Gastrocnemius medialis (tissue), 4 donors: ENCODE measurements around the gene CXCL9. TPM values are rescaled to one million over a fixed set of nuclear protein-coding genes. Genes with fewer than 3 reads are reported as not detected.

ENCODE experiments used
- ATAC-seq, 2 donors: fragments of 150-250 bp; one replicate each; pipeline ENCODE4 v1.9.1; 2016
- DNase-seq, 2 donors: peaks; one replicate each; pipeline ENCODE4 v3.0.0-alpha.2; 2019
- H3K27ac ChIP-seq, 4 donors: fragments of 200-600 bp; sonication (generic); 1 replicate in 1 of 4; 2 replicates in 3 of 4; pipeline ENCODE4 v1.5.1; 2016 to 2018; ENCODE audit warnings: mild to moderate bottlenecking in 2 of 4, moderate library complexity in 1 of 4
- H3K27me3 ChIP-seq, 3 donors: fragments of 200-600 bp; sonication (generic) in 2 of 3; 1 replicate in 1 of 3; 2 replicates in 2 of 3; pipeline versions ENCODE4 v1.5.1 to v1.6.0; 2016 to 2019; ENCODE audit warnings: mild to moderate bottlenecking in 1 of 3, moderate library complexity in 1 of 3
- H3K36me3 ChIP-seq, 2 donors: fragments of 200-600 bp; sonication (generic) in 1 of 2; one replicate each; pipeline ENCODE4 v1.5.1; 2017 to 2018
- H3K4me1 ChIP-seq, 2 donors: fragments of 200-600 bp; sonication (generic) in 1 of 2; one replicate each; pipeline ENCODE4 v1.5.1; 2016 to 2017; ENCODE audit warnings: mild to moderate bottlenecking in 2 of 2
- H3K4me3 ChIP-seq, 4 donors: fragments of 200-600 bp; sonication (generic) in 3 of 4; 1 replicate in 1 of 4; 2 replicates in 3 of 4; pipeline ENCODE4 v1.5.1; 2016 to 2019; ENCODE audit warnings: mild to moderate bottlenecking in 2 of 4
- H3K9me3 ChIP-seq, 3 donors: fragments of 200-600 bp; sonication (generic) in 2 of 3; 1 replicate in 1 of 3; 2 replicates in 2 of 3; pipeline ENCODE4 v1.5.1; 2016 to 2019
- POLR2A ChIP-seq, 2 donors: fragments of 450-650 bp; IDR thresholded peaks; one replicate each; pipeline ENCODE4 v1.6.1; 2017; ENCODE audit warnings: antibody characterized with exemption in 2 of 2, mild to moderate bottlenecking in 2 of 2, moderate library complexity in 2 of 2
- in situ Hi-C, 4 donors: fragments of 200-750 bp; cut with MboI; loops; one replicate each; pipeline versions ENCODE4 v1.15.0 to v1.8.0; 2017; ENCODE audit warnings: low sequenced_read_pairs in 4 of 4
- intact Hi-C: fragments of 100-400 bp; cut with DNase I; formaldehyde crosslinking; loops from one replicate; pipeline ENCODE4 v1.15.1; 2023; ENCODE audit warnings: low total_unique reads
- total RNA-seq, 4 donors: library from RNA; depleted of rRNA; stranded (reverse); fragments of >200 nt; gene quantifications; one replicate each; pipeline versions ENCODE4 v1.1.0 to v1.2.3, GENCODE V29; 2016
- TF ChIP-seq, protein P1 (sequence below), 5 experiments: fragments of 450-650 bp in 3 of 5; fragments of 200-600 bp in 2 of 5; sonication (generic) in 2 of 5; IDR thresholded peaks in 4 of 5; conservative IDR thresholded peaks in 1 of 5; 1 replicate in 4 of 5; 2 replicates in 1 of 5; pipeline ENCODE4 v1.5.1; 2016 to 2019; ENCODE audit warnings: antibody characterized with exemption in 5 of 5, mild to moderate bottlenecking in 3 of 5, moderate library complexity in 3 of 5

CXCL9 gene
- total RNA-seq, 4 donors from 2014 or later, result 0.40 to 1.6 (median 0.46) TPM; not detected in 1

- Histone ChIP-seq H3K9me3 (no peaks in the 10 kb centered on the region), H3K27me3 (no peaks in the 10 kb centered on the region), H3K4me3 (peak overlapping the region in 1 of 4 donors; percentile 40), H3K4me1 (no peaks in the 10 kb centered on the region), H3K36me3 (no peaks in the 10 kb centered on the region), H3K27ac (peak overlapping the region in 3 of 4 donors; percentile 56 to 73 (median 57))
- ATAC-seq (no peak), DNase-seq (no peak)
- no peak for TF ChIP-seq POLR2A (IDR thresholded peaks at IDR 0.05)
- TF ChIP-seq, protein P1, sequence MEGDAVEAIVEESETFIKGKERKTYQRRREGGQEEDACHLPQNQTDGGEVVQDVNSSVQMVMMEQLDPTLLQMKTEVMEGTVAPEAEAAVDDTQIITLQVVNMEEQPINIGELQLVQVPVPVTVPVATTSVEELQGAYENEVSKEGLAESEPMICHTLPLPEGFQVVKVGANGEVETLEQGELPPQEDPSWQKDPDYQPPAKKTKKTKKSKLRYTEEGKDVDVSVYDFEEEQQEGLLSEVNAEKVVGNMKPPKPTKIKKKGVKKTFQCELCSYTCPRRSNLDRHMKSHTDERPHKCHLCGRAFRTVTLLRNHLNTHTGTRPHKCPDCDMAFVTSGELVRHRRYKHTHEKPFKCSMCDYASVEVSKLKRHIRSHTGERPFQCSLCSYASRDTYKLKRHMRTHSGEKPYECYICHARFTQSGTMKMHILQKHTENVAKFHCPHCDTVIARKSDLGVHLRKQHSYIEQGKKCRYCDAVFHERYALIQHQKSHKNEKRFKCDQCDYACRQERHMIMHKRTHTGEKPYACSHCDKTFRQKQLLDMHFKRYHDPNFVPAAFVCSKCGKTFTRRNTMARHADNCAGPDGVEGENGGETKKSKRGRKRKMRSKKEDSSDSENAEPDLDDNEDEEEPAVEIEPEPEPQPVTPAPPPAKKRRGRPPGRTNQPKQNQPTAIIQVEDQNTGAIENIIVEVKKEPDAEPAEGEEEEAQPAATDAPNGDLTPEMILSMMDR (IDR thresholded peaks at IDR 0.05 in 4 of 5, conservative IDR thresholded peaks at IDR 0.05 in 1 of 5), result no peak
- intact Hi-C loops, result no loop called here
- in situ Hi-C loops, result no loop called here
Observed at GRCh38 chr4:76011018-76011670, 3.8 kb upstream of the CXCL9 start.

- no peak for ATAC-seq
- intact Hi-C loops, result no loop called here
- no peak overlapping the region for H3K27ac ChIP-seq
Observed at GRCh38 chr4:76010576-76010975, 3.3 kb upstream of the CXCL9 start.

GRCh38 chr4:76009311-76009710 is 2.0 kb upstream of the CXCL9 start:
- Histone ChIP-seq H3K27ac (no peak overlapping the region), H3K4me3 (no peak overlapping the region), H3K9me3 (no peaks in the 10 kb centered on the region), H3K4me1 (no peaks in the 10 kb centered on the region), H3K27me3 (no peaks in the 10 kb centered on the region), H3K36me3 (no peaks in the 10 kb centered on the region)
- intact Hi-C loops, result no loop called here
- ATAC-seq (no peak), DNase-seq (no peak)
- no peak for TF ChIP-seq POLR2A (IDR thresholded peaks at IDR 0.05)
- TF ChIP-seq, protein P1 (IDR thresholded peaks at IDR 0.05 in 4 of 5, conservative IDR thresholded peaks at IDR 0.05 in 1 of 5), result no peak
- in situ Hi-C loops, result no loop called here

More at GRCh38 chr4:76010576-76010975, 3.3 kb upstream of the CXCL9 start:
- Histone ChIP-seq H3K4me1 (no peaks in the 10 kb centered on the region), H3K4me3 (no peak overlapping the region), H3K9me3 (no peaks in the 10 kb centered on the region), H3K27me3 (no peaks in the 10 kb centered on the region), H3K36me3 (no peaks in the 10 kb centered on the region)
- DNase-seq, result no peak
- in situ Hi-C loops, result no loop called here
- TF ChIP-seq, protein P1 (IDR thresholded peaks at IDR 0.05 in 4 of 5, conservative IDR thresholded peaks at IDR 0.05 in 1 of 5), result no peak
- TF ChIP-seq POLR2A (IDR thresholded peaks at IDR 0.05), result no peak

DNA sequence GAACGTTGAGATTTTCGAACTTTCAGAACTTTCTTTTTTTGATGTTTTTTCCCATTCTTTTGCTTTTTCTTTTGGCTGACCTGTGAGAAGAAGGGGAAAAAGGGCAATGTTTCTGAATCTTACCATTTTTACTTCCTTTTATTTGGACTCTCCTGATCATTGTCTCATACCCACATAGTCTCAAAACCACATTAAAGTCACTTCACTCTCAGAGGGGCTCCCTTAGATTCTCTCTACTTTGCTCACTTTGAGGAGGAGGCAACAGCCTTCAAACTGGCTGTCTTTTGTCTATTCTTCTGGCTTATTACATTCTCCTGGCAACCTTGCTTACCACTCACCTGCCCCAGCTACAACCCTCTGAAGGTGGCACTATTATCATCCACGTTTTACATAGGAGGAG is 3.7 kb downstream of the CXCL9 start:
- in situ Hi-C loops (no loop called here), intact Hi-C loops (no loop called here)
- DNase-seq (no peak), ATAC-seq (no peak)
- Histone ChIP-seq H3K4me3 (no peak overlapping the region), H3K36me3 (no peaks in the 10 kb centered on the region), H3K4me1 (no peaks in the 10 kb centered on the region), H3K27ac (peak overlapping the region in 1 of 4 donors; percentile 14), H3K27me3 (no peaks in the 10 kb centered on the region), H3K9me3 (no peaks in the 10 kb centered on the region)
- TF ChIP-seq POLR2A (IDR thresholded peaks at IDR 0.05), result no peak
- TF ChIP-seq, protein P1 (IDR thresholded peaks at IDR 0.05 in 4 of 5, conservative IDR thresholded peaks at IDR 0.05 in 1 of 5), result no peak
